22Rv1 (cell line): ENCODE measurements around the gene DNAH1.

Source experiments
- CTCF ChIP-seq: fragments of 450-650 bp; IDR thresholded peaks from 2 replicates; pipeline ENCODE4 v1.5.1; 2017; ENCODE audit warnings: mild to moderate bottlenecking
- ZFX ChIP-seq: fragments of 450-650 bp; IDR thresholded peaks from 2 replicates; pipeline ENCODE4 v1.6.1; 2017; ENCODE audit warnings: antibody characterized with exemption, borderline replicate concordance

GRCh38 chr3:52288674-52289073 is 27.4 kb upstream of the DNAH1 start:
- TF ChIP-seq CTCF (no peak), ZFX (no peak)
